Measurements from ENCODE around the gene TNFRSF19.

DNA sequence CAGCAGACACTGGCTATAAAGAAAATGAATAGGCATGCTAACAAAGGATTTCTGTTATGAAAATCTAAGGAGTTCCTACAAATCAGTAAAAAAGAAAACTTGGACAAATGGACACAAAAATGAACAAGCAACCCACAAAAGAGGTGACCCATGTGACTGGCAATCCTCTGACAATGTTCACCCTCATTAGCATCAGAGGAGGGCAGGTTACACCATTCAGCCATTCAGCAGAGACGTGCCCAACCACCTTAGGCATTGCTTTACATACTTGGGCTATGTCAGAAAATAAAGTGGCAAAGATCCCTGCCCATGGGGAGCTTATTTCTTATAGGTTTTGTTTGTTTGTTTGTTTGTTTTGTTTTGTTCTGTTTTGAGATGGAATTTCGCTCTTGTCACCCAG, 46.0 kb downstream of the TNFRSF19 start:
- no peak for TF ChIP-seq SUZ12 (IDR thresholded peaks at IDR 0.05; ENCODE audit: extremely low read depth, insufficient read depth, insufficient read length)
- no peak for TF ChIP-seq YY1 (IDR thresholded peaks at IDR 0.05; ENCODE audit: insufficient read depth, insufficient read length)

Measured in NT2/D1 (cell line).